HCT116 (cell line): ENCODE measurements around the gene WSCD1.

ENCODE experiments used
- CTCF ChIP-seq, 3 experiments: fragments of 200-600 bp in 1 of 3; sonication (generic) in 1 of 3; IDR thresholded peaks in 2 of 3; conservative IDR thresholded peaks in 1 of 3; 2 replicates each; pipeline ENCODE4 v1.5.1; 2012 to 2017; ENCODE audit warnings: low read depth in 2 of 3, low read length in 2 of 3, antibody characterized with exemption in 1 of 3, borderline replicate concordance in 1 of 3, control low read depth in 1 of 3, mild to moderate bottlenecking in 1 of 3, mixed read lengths in 1 of 3, mixed run types in 1 of 3, moderate library complexity in 1 of 3; ENCODE audit not compliant: insufficient read depth in 1 of 3
- SIN3A ChIP-seq: IDR thresholded peaks from 2 replicates; pipeline ENCODE4 v1.6.1; 2012; ENCODE audit warnings: low read depth
- TCF7L2 ChIP-seq: IDR thresholded peaks from 2 replicates; pipeline ENCODE4 v1.7.0; 2011; ENCODE audit warnings: borderline replicate concordance, inconsistent platforms; ENCODE audit not compliant: insufficient read depth, insufficient read length; ENCODE audit errors: extremely low read depth
- ZNF274 ChIP-seq: fragments of 200-500 bp; sonication (Bioruptor generic); IDR thresholded peaks from 2 replicates; pipeline ENCODE4 v1.6.1; 2014; ENCODE audit warnings: mild to moderate bottlenecking, low read depth, low read length, inconsistent platforms
- TF ChIP-seq, protein P1 (sequence below): IDR thresholded peaks from 2 replicates; pipeline ENCODE4 v1.6.1; 2012; ENCODE audit warnings: low read depth

GRCh38 chr17:6140728-6141330 lies 70.7 kb downstream of the WSCD1 start:
- TF ChIP-seq ZNF274 (no peak), CTCF (IDR thresholded peaks at IDR 0.05 in 2 of 3, conservative IDR thresholded peaks at IDR 0.05 in 1 of 3; ENCODE audit: borderline replicate concordance in 1 of 3, insufficient read depth in 1 of 3, low read depth in 2 of 3, low read length in 2 of 3) (no peak), TCF7L2 (no peak), SIN3A (no peak)
- TF ChIP-seq, protein P1, sequence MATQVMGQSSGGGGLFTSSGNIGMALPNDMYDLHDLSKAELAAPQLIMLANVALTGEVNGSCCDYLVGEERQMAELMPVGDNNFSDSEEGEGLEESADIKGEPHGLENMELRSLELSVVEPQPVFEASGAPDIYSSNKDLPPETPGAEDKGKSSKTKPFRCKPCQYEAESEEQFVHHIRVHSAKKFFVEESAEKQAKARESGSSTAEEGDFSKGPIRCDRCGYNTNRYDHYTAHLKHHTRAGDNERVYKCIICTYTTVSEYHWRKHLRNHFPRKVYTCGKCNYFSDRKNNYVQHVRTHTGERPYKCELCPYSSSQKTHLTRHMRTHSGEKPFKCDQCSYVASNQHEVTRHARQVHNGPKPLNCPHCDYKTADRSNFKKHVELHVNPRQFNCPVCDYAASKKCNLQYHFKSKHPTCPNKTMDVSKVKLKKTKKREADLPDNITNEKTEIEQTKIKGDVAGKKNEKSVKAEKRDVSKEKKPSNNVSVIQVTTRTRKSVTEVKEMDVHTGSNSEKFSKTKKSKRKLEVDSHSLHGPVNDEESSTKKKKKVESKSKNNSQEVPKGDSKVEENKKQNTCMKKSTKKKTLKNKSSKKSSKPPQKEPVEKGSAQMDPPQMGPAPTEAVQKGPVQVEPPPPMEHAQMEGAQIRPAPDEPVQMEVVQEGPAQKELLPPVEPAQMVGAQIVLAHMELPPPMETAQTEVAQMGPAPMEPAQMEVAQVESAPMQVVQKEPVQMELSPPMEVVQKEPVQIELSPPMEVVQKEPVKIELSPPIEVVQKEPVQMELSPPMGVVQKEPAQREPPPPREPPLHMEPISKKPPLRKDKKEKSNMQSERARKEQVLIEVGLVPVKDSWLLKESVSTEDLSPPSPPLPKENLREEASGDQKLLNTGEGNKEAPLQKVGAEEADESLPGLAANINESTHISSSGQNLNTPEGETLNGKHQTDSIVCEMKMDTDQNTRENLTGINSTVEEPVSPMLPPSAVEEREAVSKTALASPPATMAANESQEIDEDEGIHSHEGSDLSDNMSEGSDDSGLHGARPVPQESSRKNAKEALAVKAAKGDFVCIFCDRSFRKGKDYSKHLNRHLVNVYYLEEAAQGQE = no peak
